ENCODE results near the gene PDCD4.

- no peak for TF ChIP-seq POLR2A (IDR thresholded peaks at IDR 0.05)
- no peak for TF ChIP-seq CTCF (IDR thresholded peaks at IDR 0.05)
Observed at GRCh38 chr10:110851020-110851612, 20.6 kb upstream of the PDCD4 start.

Data from lower leg skin (tissue), 3 donors.